ENCODE results near the gene C5.
"Not testable (repeated sequence)": the region's sequence is repeated elsewhere in the genome, so short reads cannot be mapped to it uniquely, and the experiment has no call there.

C5 gene

DNA sequence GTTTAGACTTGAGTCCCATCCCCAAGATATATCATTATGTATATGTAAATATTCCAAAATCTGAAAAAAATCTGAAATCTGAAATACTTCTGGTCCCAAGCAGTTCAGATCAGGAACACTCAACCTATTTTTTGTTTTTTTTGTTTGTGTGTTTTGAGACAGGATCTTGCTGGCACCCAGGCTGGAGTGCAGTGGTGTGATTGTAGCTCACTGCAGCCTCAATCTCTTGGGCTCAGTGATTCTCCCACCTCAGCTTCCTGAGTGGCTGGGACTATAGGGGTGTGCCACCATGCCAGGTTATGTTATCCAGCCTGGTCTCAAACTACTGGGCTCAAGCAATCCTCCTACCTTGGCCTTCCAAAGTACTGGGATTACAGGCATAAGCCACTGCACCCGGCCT, 72.8 kb downstream of the C5 start:
- DNase-seq, result no peak

DNA sequence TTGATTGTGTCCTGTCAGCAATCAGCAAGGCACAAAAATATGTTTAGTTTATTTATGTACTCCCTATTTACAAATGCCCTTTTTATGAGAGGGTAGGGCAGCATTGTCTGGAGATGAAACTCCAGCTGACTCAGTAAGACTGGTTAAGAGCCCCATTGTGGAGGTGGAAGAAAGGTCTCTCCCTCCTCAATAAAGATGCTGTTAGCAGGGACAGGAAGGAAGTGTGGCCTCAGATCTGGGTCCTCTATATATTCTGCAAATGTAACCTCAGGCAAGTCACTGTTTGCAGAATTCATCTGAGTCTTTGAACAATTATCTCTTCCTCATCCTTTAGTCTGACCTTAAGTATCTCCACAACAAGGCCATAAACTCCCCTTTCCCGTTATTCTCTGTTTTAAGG, 75.2 kb downstream of the C5 start:
- DNase-seq, result no peak

DNA sequence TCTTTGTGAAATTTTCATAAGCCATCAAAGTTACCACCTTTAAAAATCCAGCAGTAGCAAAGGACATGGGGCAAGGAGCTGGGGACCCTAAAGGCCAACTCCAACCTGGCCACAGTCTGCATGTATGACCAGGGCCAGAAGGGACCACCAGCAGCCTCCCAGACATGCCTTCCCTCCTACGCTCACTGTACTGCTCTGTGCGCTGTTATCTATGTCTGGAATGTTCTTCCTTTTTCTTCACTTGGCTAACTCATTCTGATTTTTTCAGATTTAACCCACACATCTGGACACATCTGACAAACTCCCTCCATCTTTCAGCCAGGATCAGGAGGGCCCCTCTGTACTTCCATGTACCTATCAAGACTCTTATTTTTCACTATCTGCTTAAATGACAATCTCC, 75.9 kb downstream of the C5 start:
- DNase-seq, result no peak

DNA sequence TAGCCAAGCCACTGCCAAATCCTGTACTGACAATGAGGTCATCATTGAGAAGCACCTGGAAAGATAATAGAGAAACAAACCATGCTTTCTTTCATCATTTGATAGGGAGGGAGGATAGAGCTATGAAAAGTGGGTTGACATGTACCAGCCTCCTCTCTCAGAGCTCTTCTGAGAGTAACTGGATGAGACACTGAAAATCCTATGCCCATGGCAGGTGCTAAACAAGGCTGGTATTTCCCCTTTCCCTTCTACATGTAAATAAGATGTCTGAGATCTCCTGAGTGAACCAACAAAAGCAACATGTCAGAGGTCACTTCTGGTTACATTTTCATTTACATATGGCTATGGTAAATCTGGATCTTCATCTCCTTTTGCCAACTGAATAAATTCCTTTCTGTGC, 78.1 kb downstream of the C5 start:
- no peak for DNase-seq

DNA sequence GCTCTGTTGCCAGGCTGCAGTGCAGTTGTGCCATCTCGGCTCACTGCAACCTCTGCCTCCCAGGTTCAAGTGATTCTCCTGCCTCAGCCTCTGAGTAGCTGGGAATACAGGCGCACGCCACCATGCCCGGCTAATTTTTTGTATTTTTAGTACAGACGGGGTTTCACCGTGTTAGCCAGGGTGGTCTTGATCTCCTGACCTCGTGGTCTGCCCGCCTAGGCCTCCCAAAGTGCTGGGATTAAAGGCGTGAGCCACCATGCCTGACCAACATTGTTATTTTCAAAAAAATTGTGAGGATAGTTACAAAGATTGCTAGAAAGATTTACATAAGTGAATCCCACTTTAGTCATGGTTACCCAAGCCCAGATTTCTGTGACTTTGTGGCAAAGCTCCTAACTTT, 78.6 kb downstream of the C5 start:
- DNase-seq, result not testable (repeated sequence)

DNA sequence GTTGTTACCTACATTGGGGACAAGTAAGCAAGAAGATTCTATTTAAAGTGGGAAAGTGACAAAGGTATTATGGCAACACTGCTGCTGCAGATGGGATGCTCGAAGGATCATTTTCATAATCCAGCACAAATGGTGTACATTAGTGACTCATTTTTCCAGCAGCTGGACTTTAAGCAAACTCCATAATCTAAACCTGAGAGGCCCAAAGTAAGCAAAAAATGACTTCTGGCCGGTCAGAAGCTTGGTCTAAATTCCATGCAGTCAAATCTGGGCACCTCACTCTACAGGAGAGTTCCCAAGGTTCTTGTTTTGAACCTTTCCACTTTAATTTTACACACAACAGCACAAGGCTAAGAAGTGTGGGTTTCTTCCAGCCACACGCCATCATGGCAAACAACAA, 79.8 kb downstream of the C5 start:
- DNase-seq, result no peak

DNA sequence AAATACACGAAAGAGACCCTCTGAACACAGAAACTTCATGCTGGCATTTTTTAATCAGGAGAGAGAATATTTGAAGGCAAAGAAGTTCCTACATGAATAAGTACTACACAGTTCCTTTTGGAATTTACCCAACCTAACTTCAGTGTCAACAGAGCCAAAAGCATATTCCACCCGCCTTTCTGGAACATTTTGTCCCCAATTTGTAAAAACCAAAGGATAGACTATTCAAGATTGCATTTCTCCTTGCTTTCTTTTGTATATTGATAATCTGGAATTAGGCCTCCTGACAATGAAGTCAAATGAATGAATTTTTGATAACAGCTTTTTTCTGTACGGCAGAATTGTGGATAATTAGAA, 84.1 kb downstream of the C5 start:
- DNase-seq, result no peak

DNA sequence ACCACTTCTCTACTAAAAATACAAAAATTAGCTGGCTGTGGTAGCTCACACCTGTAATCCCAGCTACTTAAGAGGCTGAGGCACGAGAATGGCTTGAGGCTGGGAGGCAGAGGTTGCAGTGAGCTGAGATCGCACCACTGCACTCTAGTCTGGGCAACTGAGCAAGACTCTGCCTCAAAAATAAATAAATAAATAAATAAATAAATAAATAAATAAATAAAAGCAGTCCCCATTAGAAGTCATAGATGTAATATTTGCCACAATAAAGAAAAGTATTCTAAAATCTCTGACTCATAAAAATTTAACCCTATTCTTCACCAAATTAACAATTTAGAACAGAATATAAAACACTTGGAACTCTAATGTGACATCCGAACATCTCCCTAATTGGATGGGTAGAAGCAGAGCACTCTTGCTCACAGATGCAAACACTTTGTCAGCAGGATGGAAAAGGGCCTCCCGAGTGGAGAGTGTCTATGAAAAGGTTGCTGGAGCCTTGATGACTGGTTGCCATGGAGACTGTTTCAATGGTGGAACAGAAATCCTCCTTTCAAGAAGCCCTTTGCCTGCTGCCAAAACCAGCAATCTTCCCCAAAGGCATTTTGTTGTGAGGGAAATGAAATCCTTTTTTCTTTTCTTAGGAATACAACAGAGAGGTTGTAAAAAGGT, 84.6 kb downstream of the C5 start:
- no peak for DNase-seq

DNA sequence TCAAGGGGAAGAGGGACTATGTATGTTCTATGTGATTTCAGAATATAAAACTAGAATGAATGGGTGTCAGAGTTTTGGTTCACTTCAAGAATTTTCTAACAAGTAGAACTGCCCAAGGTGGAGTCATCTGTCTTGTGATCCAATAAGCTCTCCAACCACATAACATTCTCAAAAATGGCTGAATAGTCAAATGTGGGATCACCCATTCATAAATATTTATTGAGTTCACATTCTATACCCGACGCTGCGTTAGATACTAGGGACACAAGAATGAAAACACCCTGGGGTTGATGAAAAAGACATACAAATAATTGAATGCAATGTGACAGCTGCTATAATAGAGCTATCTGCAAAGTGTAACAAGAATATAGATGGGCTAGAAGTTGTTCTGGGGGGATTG, 88.1 kb downstream of the C5 start:
- no peak for DNase-seq

DNA sequence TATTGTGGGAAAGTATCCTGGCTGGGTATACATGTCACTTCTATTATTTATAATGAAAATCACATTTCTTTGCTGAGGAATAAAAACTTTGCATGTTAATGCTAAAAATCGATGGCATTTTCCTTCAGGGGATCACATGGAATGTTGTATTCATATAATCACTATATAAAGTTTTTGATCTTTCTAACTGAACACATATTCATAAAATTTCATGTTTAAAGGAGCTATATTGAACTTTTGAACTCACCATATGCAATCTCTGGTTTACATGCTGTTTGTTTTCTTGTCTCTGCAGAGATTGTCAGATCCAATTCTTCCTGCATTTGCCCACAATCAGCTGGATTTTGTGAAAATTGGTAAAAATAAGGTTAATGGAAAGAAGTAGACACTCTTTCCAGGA, 90.1 kb downstream of the C5 start:
- DNase-seq, result no peak

DNA sequence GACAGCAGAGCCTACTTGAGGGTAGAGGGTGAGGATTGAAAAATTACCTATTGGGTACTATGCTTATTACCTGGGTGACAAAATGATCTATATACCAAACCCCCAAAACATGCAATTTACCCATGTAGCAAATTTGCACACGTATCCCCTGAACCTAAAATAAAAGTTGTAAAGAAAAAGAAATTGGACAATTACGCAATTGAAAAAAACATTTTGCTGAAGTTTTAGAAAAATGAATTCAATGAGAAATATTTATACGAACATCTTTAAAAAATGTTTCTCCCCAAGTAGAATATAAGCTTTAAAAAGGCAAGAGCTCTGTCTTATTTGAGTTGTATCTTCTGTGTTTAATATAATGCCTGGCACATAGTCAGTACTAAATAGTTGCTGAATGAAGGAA, 93.2 kb downstream of the C5 start:
- DNase-seq, result no peak

DNA sequence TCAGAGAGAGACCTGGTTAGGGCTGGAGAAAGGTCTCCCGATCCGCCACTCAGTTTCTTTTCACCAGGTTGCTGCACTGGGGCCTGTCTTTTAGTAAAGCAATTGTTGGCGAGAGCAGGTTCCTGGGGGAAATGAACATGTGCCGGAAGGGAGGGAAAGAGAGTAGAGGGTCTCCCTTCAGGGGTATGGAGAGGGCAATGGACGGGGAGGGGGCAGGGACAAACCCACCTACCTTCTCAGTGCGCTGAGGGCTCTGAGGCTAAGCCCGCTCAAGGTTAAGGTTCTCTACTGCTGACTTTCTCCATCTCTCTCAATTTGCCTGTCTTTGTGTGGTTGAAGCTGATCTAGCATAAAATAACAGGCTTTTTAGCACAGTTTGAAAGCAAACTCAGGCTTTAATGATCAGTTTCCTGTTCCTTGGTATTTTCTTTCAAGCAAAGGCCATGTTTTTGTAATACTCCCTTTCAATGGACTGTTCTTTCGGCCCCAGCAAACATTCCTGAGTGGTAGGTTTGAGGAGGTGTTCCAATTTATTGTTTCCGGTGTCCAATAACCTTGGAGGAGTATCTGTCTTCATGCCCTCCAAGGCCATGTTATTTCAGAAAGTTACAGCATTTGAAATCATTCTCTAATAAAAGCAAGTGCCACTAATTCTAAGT, 98.0 kb downstream of the C5 start:
- DNase-seq, result no peak

DNA sequence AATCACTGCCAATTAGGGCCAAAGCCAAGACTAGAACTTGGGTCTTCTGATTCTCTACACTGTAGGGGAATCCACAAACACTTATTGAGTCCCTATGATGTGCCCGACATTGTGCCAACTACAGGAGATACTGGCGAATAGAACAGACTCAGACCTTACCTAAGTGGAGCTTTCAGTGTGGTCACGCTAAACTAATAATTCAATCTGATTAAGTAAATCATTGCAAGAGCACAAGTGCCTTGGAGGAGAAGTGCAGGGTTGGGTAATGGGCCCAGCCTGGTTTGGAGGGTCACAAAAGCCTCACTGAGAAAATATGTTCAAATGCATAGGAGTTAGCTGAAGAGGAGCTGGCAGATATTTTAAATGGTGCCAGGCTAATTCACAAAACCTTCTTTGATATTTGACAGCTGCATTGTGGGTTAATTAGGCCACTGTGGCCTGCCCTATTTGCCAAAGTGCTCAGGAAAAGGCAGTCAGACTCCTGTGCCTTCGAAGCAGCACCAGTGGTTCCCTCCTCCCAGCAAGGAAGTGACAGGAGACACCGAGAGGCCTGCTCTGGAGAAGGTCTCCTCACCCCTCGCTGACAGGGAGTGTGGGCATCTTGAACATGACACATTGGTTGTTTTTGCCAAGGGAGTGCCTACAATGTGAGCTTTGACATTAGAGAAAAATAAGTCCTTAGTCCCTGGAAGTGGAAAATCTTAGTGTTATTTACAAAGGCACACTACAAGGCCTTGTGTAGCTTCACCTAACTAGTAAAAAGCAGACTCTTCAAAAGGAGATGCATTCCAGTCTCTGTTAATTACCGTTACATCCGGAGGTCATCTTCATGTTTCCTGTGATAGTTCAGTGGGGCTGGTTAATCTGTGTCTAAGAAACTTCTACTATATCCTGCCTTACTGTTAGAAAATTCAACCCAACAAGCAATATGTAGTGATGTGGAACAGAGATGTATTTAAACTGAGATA, 99.4 kb downstream of the C5 start:
- no peak for DNase-seq

DNA sequence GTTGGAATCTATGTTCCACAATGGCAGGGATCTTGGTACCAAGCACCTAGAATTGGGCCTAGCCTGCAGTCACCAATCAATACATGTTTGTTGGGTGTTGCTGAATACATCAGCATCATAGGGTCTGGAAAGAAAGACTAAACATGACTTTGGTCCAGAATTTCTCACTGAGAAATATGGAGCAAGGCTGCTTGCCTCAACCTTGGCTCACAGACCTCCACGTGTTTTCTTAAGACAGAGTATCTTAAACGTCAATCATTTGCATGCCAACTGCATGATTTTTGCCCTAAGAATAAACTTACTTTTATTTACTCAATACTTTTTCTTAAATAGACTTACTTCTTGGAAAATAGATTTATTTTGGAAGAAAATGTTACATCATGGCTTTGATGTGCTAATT, 100.8 kb downstream of the C5 start:
- no peak for DNase-seq

DNA sequence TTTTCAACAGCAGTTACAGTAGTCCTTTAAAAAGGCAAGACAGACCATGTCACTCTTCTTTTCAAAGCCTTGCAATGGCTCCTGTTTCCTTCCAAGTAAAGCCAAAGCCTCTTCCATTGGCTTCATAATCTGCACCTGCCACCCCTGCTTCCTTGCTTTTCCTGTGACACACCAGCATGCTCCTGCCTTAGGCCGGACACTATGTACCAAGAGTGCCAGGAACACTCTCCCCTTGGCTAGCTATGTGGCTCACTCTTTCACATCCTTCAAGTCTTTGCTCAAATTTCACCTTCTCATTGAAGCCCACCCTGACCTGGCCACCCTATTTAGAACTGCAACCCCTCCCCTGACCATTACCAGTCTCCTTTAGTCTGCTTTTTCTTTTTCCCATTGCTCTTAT, 101.3 kb downstream of the C5 start:
- DNase-seq, result no peak

DNA sequence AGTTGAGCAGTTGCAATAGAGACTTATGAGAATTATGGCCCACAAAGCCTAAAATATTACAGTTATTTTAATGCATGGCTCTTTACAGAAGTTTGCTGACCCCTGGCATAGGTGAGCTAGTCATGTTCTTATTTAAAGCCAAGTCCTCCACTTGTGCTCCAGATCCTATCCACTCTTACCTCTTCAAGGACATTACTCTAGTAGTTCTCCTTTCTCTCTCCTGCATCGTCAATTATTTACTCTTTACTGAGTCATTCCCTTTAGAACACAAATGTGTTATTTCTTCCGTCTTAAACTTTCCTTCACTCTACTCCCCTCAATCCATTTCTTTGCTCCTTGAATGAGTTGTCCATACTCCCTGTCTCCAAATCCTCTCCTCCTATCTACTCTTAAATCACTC, 102.9 kb downstream of the C5 start:
- DNase-seq, result no peak

DNA sequence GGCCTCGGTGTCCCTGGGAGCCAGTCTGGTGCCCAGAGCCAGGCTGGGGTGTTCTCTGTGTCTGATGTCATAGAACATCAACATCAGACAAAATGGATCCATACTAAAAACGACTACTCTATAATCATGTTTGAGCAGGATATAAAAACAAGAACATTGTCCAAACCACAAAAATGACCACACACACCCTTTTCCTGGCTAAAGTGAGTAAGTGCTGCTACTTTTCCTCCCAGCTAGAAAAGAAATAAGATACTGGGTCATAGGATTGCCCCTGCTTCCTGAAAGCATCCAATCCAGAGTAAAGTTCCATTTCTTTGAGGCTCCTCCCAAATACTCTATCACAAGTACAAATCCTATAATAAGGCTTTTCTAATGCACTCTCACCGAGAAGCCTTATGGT, 103.8 kb downstream of the C5 start:
- DNase-seq, result no peak

DNA sequence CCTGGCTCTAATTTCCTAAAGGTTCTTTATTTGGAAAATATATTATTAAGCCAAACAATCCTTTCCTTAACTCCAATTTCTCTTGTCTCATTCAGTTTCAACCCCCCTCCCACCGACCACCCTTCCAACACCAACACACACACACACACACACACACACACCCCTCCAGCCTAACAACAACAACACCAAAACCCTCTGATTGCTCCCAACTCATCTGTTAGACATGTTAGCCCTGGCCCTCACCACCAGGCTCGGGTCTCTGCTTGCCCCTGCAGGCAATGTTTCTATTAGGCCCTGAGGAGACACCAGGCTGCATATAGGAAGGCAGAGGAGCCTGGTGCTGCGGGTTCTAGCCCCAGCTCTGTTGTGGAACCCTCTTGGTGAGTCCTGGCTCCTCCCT, 105.1 kb downstream of the C5 start:
- DNase-seq, result no peak

DNA sequence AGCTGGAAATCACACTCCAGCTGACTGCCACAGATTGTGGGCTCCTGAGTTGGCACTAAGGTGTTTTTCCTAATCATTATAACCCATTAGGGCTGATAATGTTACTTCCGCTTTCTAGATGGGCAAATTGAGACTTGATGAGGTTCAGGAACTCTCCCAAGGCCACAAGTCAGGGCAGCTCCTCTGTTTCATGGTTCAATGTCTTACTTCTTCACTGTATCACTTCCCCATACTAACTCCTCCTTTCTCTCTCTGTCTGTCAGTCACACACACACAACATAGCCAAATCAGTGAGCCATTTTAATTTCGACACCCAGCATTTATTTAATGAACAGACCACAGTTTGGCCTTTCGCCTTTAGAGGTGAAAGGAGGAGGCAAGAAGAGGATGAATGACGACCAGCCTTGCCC, 105.6 kb downstream of the C5 start:
- no peak for DNase-seq

DNA sequence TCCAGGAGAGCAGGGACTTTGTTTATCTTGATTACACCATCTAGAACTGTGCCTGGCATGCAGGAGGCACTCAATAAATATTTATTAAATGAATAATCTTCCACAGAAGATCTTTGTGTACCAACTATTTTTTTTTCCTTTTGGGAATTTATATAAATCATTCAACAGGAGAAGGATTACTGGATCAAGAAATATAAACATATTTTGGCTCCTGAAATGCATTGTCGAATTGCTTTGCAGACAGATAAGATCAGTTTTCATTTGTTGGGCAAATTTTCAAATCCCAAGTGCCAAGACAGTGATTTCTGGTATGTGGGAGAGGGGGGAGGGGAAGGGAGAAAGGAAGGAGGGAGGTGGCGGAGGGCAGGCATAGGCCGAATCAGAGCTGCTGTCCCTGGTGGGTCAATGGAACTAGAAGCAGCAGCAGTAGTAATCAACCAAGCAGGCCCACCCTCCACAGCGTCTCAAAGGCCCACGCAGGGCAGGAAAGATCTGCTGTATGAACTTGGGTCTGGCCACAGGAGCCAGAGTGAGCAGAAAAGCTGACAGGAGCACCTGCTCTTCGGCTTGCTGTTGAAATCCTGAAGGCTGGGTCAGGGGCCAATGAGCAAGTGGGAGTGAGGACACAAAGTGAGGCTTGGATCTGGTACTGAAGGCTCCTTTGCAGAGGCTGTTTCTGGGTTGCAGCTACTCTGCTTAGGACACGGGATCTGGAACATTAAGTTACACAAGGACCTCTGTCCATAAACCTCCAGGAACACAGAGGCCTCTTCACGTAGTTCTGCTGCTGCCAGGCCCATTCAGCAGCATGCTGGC, 107.7 kb downstream of the C5 start:
- DNase-seq, result no peak

DNA sequence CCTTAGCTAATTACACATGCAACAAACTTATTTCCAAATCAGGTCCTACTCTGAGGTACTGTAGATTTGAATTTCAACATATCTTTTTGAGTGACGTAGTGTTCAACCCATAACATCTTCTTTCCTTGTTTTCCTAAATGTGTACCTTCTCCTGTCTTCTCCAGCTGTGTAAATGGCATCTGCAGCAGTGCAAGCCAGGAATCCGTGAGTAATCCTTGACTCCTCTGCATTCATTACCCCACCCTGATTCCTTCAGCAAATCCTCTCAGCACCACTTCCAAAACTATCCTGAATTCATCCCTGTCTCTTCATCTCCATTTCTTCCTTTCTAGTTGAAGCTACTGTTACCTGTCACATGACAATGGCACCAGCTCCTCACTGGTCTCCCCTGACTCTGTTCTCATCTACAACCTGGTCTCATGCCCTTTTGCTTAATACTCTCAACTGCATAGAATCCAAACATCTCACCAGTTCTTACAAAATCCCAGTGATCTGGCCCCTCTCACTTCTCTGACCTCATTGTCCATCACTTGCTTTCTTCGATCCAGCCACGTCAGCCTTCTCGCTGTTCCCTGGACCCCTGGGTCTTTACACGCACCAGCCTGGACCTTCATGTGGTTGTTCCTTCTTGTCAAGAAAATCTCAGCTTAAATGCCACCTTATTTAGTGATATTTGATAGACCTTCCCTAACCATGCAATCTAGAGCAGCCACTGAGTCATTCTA, 108.9 kb downstream of the C5 start:
- DNase-seq, result no peak

DNA sequence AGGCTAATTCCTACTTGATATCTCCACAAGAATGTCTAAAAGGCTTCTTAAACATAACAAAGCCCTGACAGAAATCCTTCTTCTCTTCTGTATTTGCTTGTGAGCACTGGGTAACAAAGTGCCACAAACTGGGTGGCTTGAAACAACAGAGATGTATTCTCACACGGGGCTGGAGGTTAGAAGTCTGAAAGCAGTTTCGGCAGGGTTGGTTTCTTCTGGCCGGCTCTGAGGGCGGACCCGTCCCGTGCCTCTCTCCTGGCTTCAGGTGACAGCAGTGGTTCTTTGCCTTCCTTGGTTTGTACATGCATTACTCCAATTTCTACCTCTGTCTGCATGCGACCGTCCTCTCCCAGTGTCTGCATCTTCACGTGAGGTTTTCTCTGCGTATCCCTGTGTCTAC, 109.5 kb downstream of the C5 start:
- DNase-seq, result no peak

DNA sequence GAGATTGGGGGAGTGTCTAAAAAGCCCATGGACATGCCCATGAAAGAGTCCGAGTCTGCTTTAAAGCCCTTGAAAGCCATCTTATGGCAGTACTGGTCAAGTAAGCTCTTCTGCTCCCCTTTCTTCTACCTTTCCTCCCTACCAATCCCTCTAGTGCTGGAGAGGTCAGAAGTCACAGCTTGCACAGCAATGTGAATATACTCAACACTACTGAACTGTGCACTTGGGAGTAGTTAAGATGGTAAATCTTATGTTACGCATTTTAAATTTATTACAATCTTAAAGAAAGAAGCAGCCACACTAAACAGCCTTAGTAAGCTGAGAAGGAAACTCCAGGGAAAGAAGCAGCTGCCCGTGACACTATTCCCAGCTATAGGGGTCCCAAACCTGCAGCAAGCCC, 111.2 kb downstream of the C5 start:
- no peak for DNase-seq

All from T1000 (cell line).